GM20431 (cell line): ENCODE results near the gene SPANXA2.
"Not testable (repeated sequence)": the region's sequence is repeated elsewhere in the genome, so short reads cannot be mapped to it uniquely, and the experiment has no call there.

Experiments
- in situ Hi-C: fragments of 300-500 bp; cut with MseI, MboI; formaldehyde crosslinking; loops from one replicate; pipeline ENCODE4 v1.15.0; 2020; ENCODE audit warnings: low sequenced_read_pairs; ENCODE audit not compliant: unreplicated experiment

SPANXA2 gene, protein sequence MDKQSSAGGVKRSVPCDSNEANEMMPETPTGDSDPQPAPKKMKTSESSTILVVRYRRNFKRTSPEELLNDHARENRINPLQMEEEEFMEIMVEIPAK

DNA sequence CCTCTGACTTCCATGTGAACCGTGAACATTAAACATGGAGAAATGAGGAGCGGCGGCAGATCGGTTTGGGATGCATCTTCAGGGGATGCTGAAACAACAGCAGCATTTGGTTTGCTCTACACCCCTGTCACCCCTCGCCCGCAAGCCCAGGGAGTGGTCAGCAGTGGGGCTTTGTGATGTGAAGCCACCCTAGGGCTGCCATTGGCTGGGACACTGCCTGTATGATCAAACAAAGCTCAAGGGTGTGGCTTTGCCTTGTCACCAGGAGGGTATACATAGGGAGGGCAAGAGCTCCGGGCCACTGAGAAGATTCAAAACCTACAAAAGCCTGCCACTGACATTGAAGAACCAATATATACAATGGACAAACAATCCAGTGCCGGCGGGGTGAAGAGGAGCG is at the start of gene SPANXA2:
SPANXA2 (plus strand) TSS at position 301 of the 400 bp plus-strand sequence; CDS start at position 361, 60 bp downstream.
- in situ Hi-C loops: not testable (repeated sequence)

DNA sequence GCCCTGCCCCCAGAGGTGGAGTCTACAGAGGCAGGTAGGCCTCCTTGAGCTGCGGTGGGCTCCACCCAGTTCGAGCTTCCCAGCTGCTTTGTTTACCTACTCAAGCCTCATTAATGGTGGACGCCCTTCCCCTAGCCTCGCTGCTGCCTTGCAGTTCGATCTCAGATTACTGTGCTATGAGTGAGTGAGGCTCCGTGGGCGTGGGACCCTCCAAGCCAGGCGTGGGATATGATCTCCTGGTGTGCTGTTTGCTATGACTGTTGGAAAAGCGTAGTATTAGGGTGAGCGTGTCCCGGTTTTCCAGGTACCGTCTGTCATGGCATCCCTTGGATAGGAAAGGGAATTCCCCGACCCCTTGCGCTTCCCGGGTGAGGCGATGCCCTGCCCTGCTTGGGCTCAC is 47.0 kb upstream of the SPANXA2 start:
- in situ Hi-C loops: not testable (repeated sequence)

DNA sequence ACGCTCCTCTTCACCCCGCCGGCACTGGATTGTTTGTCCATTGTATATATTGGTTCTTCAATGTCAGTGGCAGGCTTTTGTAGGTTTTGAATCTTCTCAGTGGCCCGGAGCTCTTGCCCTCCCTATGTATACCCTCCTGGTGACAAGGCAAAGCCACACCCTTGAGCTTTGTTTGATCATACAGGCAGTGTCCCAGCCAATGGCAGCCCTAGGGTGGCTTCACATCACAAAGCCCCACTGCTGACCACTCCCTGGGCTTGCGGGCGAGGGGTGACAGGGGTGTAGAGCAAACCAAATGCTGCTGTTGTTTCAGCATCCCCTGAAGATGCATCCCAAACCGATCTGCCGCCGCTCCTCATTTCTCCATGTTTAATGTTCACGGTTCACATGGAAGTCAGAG is 4.9 kb upstream of the SPANXA2 start, which contains the start of gene SPANXA1:
SPANXA1 (minus strand) TSS at position 101 of the 400 bp plus-strand sequence; CDS start at position 41, 60 bp downstream.
- in situ Hi-C loops: not testable (repeated sequence)

DNA sequence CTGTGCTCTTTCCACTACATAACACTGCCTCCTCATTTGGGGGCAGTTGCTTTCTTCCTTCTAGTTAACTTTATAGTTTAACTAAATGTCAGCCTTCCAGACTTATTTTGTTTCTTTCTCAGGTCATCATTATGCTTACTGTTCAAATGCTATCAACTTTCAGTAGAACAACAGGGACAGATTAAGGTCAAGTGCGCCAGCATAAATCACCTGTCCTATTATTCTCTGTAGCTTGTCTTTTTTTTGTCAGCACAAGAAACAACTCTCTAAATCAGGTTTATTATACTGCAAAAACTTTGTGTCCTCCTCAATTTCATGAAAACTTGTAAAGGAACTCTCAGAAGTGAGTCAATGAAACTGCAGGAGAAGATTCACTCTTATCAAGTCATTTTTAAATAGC is 19.6 kb downstream of the SPANXA2 start:
- in situ Hi-C loops: no loop called here

DNA sequence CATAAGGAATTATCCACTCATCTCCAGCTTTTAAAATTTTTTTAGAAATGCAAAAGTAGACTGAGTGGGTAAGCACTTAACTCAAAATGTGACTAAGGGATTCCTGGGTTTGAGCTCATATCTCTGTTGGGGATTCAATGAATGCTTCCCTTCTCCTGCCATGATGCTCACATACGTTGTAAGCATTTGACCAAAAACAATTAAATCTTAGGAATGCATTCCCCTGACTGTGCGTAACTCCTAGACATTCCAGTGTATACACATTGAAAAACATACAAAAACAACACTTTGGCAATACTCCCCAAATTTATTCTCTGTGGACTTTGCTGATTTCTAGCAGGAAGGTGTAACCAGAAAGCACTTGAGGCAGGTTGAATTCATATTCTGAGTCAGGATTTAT is 29.8 kb downstream of the SPANXA2 start:
- in situ Hi-C loops: no loop called here

DNA sequence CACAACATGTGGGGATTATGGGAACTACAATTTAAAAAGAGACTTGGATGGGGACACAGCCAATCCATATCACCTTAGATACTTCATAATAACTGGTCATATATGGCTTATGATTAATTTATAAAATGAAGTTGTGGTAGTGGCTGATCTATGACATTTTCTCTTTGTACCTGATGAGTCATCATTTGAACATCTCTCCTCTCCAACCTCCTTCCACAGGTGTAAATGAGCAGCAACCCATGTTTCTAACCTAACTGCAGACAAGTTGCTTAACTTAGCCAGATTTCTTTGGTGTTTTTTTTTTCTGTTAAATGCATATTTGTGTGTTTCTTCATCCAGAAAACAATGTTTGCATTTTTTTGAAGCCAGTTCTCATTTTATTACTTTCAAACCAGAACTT is 42.6 kb downstream of the SPANXA2 start:
- in situ Hi-C loops: no loop called here

DNA sequence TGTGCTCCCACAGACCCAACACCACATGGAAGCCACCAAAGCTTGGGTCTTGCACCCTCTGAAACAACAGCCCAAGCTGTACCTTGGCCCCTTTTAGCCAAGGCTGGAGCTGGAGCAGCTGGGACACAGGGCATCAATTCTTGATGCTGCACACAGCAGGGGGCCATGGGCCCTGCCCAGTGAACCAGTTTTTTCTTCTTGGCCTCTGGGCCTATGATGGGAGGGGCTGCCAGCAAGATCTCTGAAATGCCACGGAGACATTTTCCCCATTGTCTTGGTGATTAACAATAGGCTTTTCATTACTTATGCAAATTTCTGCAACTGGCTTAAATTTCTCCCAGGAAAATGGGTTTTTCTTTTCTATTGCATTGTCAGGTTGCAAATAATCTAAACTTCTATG is 49.0 kb downstream of the SPANXA2 start:
- in situ Hi-C loops: no loop called here
